ENCODE data around the gene EIF1B. TPM values are rescaled to one million over a fixed set of nuclear protein-coding genes. Genes with fewer than 3 reads are reported as not detected.

EIF1B gene
- total RNA-seq, 1 experiment from 2014 or later = 34.4 TPM

GRCh38 chr3:40339871-40340270, 30.4 kb downstream of the EIF1B start:
- no TSS peak for BruUV-seq (replicated peaks)
- intact Hi-C loops (cut with micrococcal nuclease; ENCODE audit: unreplicated experiment) = loop anchor here (10.0 kb wide), 1 partner anchor 95 kb away; no protein-coding TSS in a partner anchor

GRCh38 chr3:40340541-40341170, 31.1 kb downstream of the EIF1B start:
- no peak for TF ChIP-seq EZH2 (IDR thresholded peaks at IDR 0.05; ENCODE audit: borderline replicate concordance, low read depth, low read length, poor library complexity, severe bottlenecking)
- TF ChIP-seq CTCF (conservative IDR thresholded peaks at IDR 0.05; ENCODE audit: low read depth, low read length) = no peak
- H3K27ac ChIP-seq (ENCODE audit: low read depth, low read length, poor library complexity, severe bottlenecking) = no peak overlapping the region
- H3K36me3 ChIP-seq (ENCODE audit: insufficient read depth, low read length, poor library complexity, severe bottlenecking) = no peaks in the 10 kb centered on the region
- BruUV-seq (replicated peaks) = no TSS peak
- no peak overlapping the region for H3K4me3 ChIP-seq (ENCODE audit: low read depth, low read length, poor library complexity, severe bottlenecking)
- H3K27me3 ChIP-seq (replicated peaks; ENCODE audit: insufficient read depth, low read depth, low read length, poor library complexity) = no peaks in the 10 kb centered on the region
- CTCF ChIA-PET = no interaction called here
- H3K4me1 ChIP-seq (ENCODE audit: insufficient read depth, low read length, poor library complexity, severe bottlenecking) = no peaks in the 10 kb centered on the region
- DNase-seq (ENCODE audit: low spot score) = no peak
- intact Hi-C loops (cut with micrococcal nuclease; ENCODE audit: unreplicated experiment) = no loop called here
- POLR2A ChIA-PET (ENCODE audit: low non-redundant PET) = no interaction called here
- H3K9me3 ChIP-seq (ENCODE audit: low read depth, low read length, poor library complexity, severe bottlenecking) = no peaks in the 10 kb centered on the region

More at GRCh38 chr3:40339871-40340270, 30.4 kb downstream of the EIF1B start:
- TF ChIP-seq CTCF (conservative IDR thresholded peaks at IDR 0.05; ENCODE audit: low read depth, low read length) = no peak
- no peak for TF ChIP-seq EZH2 (IDR thresholded peaks at IDR 0.05; ENCODE audit: borderline replicate concordance, low read depth, low read length, poor library complexity, severe bottlenecking)
- DNase-seq (ENCODE audit: low spot score) = no peak
- no peaks in the 10 kb centered on the region for H3K4me1 ChIP-seq (ENCODE audit: insufficient read depth, low read length, poor library complexity, severe bottlenecking)
- CTCF ChIA-PET = no interaction called here
- POLR2A ChIA-PET (ENCODE audit: low non-redundant PET) = no interaction called here
- H3K27me3 ChIP-seq (replicated peaks; ENCODE audit: insufficient read depth, low read depth, low read length, poor library complexity) = no peaks in the 10 kb centered on the region
- no peaks in the 10 kb centered on the region for H3K36me3 ChIP-seq (ENCODE audit: insufficient read depth, low read length, poor library complexity, severe bottlenecking)
- no peaks in the 10 kb centered on the region for H3K9me3 ChIP-seq (ENCODE audit: low read depth, low read length, poor library complexity, severe bottlenecking)
- H3K27ac ChIP-seq (ENCODE audit: low read depth, low read length, poor library complexity, severe bottlenecking) = no peak overlapping the region
- no peak overlapping the region for H3K4me3 ChIP-seq (ENCODE audit: low read depth, low read length, poor library complexity, severe bottlenecking)

- Histone ChIP-seq H3K4me1 (ENCODE audit: insufficient read depth, low read length, poor library complexity, severe bottlenecking) (no peaks in the 10 kb centered on the region), H3K27ac (ENCODE audit: low read depth, low read length, poor library complexity, severe bottlenecking) (no peak overlapping the region), H3K27me3 (replicated peaks; ENCODE audit: insufficient read depth, low read depth, low read length, poor library complexity) (no peaks in the 10 kb centered on the region), H3K4me3 (ENCODE audit: low read depth, low read length, poor library complexity, severe bottlenecking) (no peak overlapping the region), H3K36me3 (ENCODE audit: insufficient read depth, low read length, poor library complexity, severe bottlenecking) (no peaks in the 10 kb centered on the region), H3K9me3 (ENCODE audit: low read depth, low read length, poor library complexity, severe bottlenecking) (no peaks in the 10 kb centered on the region)
- DNase-seq (ENCODE audit: low spot score) = no peak
- no TSS peak for BruUV-seq (replicated peaks)
- POLR2A ChIA-PET (ENCODE audit: low non-redundant PET) = no interaction called here
- TF ChIP-seq EZH2 (IDR thresholded peaks at IDR 0.05; ENCODE audit: borderline replicate concordance, low read depth, low read length, poor library complexity, severe bottlenecking) = no peak
- TF ChIP-seq CTCF (conservative IDR thresholded peaks at IDR 0.05; ENCODE audit: low read depth, low read length) = no peak
- intact Hi-C loops (cut with micrococcal nuclease; ENCODE audit: unreplicated experiment) = no loop called here
- CTCF ChIA-PET = no interaction called here
Observed at GRCh38 chr3:40341671-40342070, 32.2 kb downstream of the EIF1B start.

All from A673 (cell line).